GM19239 (cell line): Measurements from ENCODE around the gene MAN1C1.

Experiments
- DNase-seq: peaks from one replicate; pipeline ENCODE4 v3.0.0; 2011; ENCODE audit warnings: low spot score; ENCODE audit not compliant: insufficient read length
- FAIRE-seq: peaks from 2 replicates; lab custom pipeline; 2011; peaks lifted over from hg19 to GRCh38; lab: Jason Lieb, UNC

The MAN1C1 gene

DNA sequence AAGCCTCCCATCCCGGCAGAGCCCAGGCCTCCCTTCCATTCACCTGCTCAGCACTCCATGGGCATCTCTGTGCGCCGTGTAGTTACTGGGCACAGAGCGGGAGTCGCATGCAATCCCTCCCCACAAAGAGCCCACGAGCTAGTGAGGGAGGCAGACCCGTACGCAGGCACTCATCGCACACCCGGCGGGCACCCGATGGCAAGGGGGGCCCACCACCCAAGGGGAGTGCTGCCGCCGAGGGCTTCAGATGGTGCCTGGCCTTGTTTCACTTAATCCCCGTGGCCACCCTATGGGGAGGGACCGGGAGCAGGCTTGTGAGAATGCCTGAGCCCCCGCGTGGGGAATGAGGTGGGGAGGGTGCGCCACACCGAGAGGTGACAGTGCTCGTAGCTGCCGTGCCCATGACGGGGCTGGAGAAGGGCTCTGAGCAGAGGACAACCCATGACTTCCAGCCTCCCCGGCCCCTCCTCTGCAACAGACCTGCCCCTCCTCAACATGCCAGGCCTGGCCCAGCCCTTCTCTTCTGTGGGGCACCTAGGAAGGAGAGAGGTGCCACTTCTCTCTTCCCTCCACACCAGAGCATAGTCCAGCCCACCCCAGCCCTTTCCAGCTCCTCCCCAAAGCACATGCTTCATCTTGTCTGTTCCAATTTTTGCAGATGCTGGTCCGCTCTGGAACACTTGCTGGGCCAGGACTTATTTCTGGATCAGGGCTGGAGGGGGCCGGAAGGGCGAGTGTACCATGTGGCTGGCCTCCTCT lies 153.2 kb downstream of the MAN1C1 start:
- FAIRE-seq: no peak
- no peak for DNase-seq

DNA sequence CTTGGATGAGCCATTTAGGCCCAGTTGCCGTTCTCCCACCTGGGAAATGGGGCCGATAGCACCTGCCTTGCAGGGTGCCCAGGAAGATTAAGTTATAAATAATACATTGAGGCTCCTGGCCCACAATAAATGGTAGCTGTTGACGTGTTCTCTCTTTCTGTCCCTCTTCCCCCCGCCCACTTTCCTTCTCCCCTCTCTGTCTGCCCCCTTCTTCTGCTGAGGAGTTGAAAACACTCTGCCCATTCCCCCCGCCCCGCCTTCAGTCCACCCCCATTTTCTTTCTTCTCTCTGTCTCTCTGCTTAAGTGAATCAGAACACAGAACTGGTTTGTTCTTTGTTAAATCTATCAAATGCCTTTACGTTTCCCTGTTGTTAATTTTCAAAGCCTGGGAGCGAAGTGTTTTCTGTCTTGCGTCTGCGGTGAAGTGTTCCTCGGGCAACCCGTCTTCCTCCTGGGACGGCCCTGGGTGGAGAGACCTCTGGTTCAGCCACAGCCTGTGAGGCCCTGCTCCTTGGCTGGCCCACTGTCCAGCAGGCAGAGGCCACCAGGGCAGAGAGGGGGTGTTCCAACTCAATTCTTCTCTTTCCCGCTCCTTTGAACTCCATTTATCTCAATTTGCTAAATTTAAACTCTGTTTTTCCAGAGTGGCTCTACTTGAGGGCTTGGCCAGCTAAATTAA lies 154.1 kb downstream of the MAN1C1 start:
- DNase-seq (no peak), FAIRE-seq (no peak)

DNA sequence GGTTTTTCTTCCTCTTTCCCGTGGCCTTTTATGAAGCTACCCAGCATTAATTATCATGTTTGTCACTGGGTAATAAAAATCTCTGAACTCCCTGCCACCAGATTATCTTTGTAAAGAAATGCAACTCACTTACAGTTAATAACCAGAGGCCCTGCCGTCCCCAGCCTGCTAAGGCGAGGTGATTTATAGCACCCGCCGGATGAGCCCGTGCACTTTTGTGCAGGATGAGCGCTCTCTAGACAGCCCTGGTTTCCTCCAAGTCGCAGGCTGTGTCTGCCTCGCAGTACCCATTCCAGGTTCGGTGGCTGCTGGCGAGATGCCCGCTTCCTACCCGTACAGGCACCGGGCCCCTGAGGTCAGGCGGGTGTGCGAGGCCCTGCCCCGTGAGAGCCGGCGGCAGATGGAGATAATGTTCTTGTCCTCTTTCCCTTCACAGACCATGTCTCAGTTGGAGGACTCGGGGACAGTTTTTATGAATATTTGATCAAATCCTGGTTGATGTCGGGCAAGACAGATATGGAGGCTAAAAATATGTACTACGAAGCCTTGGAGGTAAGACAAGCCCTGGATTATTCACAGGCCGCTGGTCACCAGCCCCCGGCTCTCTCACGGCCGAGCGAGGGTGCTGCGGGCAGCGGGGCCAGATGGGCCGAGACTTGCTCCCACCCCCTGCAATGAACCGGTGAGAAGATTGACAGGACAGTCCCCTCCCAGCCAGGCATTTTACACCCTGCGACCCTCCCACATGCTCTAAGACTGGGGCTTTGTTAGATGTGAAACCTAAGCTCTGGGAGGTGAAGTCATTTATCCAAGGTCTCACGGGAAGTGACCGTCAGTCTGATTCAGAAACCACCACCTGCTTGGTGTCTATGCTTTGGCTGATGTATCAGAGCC lies 154.9 kb downstream of the MAN1C1 start:
- DNase-seq (no peak), FAIRE-seq (no peak)

DNA sequence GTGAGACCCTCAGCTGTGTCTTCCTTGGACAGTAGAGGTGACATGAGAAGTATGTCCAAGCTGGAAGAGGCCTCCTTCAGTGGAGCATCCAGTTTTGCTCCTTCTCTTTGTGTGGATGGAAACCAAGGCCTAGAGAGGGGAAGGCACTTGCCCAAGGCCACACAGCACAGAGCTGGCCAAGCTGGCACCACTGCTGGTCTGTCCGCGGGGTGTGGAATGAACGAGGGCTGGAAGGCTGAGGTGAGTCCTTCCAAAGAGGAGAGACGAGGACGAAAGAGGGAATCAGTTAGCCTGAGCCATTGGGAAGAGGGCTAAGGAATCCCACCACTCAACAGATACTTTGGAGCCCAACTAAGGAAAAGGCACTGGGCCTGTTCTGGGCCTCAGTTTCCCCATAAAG lies 155.6 kb downstream of the MAN1C1 start:
- FAIRE-seq (no peak), DNase-seq (no peak)

DNA sequence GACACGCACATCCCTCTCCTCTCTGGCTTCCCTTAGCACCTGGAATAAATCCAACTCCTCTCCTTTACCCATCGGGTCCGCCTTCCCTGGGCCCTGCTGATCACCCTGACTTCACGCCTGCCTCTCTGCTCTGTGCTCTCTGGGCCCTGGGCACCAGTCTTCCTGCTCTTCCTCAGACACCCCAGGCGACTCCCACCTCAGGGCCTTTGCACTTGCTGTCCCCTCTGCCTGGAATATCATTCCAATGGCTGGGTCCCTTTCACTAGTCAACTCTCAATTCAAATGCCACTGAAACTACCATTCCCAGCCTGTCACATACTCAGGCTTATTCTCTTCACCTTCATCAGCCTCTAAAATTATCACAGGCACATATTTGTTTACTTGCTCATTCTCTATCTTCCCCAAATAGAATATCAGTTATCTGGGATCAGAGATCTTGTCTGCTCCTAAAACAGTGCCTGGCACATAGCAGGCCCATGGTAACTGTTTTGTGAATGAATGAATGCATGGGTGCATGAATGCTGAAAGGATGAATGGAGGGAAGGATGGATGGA lies 156.2 kb downstream of the MAN1C1 start:
- DNase-seq (no peak), FAIRE-seq (no peak)

DNA sequence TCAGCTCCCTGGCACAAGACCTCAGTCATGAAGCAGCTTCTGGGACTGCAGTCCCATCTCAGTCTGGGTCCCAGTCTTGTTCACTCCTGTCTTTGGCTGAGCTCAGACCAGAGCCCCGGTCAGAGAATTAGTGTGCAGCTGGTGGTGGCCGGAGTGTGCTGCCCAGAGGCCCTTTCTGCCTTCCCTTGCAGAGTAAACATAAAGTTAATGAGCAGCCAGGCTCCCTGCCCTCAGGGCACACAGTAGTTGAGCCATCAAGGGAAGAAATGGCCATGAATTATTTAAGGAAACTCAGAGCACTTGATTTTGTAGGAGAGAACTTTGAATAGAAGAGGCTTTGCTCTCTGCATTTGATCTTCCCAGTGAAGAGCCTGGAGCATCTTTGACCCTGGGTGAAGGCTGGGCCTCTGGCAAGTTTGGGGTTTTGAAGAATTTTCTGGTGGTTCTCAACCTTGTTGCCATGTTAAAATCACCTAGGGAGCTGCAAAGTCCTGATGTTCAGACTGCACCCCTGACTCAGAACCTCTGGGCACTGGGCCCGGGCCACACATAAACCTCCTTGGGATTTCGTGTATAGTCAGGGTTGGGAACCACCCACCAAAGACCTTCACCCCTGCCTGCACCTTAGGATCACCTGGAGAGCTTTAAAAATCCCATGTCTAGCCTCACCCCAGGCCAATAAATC lies 157.0 kb downstream of the MAN1C1 start:
- DNase-seq (no peak), FAIRE-seq (no peak)

DNA sequence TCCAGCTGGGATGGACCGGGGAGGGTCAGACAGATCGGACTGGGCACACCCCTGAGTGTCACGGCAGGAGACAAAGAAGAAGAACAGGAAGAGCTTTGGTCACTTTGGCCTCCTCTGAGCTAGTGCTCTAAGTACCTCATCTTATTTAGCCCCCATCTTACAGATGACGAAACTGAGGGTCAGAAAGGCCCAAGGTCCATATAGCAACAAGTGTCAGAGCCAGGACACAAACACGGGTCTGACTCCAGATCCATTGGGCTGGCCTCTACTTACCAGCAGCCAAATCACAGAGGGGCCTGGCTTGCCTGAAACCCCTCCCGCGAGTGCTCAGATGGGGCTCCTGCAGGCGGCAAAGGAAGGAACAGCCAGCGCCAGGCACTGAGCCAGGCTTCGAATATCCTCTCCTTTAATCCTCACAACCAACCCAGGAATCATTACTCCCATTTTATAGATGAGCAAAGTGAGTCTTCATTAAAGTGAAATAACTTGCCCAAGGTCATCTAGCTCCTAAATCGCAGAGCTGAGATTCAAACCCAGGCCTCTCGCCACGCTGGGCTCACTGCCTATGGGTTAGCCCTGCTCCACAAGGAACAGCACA lies 157.7 kb downstream of the MAN1C1 start:
- DNase-seq (no peak), FAIRE-seq (no peak)

DNA sequence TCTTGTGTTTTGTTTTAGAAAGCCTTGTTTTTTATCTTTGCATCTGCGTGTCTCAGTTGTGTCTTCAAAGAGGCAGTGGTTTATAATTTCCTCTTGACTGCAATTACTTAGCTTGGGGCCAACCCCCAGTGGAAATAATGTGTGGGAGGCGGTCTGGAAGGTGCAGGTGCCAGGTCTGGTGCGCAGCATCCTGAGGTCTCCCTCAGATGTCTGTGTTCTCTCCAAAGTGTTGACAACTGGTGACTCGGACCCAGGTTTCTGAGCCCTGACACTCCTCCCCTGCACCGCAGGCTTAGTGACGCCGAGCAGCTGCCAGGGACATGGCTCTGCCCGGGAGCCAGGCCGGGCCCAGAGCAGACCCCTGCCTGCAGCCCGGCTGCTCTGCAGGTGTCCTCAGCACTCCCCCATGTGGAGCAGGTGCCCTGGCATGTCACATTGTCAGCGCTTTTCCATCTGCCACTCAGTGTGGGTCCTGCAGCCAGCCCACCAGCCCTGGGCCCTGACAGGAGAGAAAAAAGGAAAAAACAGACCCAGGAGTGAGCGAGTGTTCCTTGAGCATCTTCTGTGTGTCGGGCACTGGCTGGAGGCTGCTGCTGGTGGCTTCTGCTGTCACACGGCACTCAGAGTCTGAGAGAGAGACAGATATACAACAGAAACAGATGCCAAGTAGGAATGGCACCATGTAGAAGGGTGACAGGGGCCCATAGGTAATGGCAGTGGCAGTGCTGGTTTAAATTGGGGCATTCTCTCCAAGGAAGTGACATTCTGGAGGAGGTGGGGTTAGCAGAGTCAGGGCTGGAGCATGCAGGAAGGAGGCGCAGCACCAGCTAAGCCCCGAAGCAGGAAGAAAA lies 158.6 kb downstream of the MAN1C1 start:
- DNase-seq (no peak), FAIRE-seq (no peak)

DNA sequence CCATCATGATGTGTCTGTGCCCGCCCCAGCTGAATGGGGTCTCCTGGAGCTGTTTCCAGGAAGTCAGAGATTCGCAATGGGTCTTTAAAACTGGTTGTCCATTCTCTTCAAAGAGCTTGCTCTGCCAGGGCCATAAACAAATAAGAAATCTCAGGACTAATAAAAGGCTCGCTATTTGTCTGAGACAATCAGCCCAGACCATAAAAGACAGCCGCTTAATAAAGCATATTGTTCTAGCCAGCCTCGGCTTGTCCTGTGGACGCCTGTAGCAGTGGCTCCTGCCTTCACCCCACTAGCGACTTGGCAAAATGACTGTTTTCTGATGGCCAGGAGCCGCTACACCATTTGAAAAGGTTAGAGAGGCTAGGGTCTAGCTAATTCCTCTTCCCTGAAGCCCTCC lies 162.8 kb downstream of the MAN1C1 start:
- DNase-seq (no peak), FAIRE-seq (no peak)

DNA sequence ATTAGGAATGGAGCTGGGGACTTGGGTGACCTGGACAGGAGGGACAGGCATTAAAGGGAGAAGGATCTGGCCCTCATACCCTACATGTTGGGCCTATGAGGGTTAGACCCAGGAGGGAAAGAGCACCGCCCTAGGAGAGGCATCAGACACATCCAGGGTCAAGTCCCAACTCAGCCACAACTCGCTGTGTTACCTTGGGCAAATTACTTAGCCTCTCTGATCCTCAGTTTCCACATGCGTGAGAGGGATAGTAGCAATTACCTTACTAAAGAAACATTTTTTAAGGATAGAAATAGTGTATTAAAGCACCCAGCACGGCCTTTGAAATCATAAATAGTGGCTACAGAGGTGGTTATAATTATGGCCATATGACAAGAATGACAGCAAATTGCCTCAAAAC lies 163.3 kb downstream of the MAN1C1 start:
- FAIRE-seq: no peak

DNA sequence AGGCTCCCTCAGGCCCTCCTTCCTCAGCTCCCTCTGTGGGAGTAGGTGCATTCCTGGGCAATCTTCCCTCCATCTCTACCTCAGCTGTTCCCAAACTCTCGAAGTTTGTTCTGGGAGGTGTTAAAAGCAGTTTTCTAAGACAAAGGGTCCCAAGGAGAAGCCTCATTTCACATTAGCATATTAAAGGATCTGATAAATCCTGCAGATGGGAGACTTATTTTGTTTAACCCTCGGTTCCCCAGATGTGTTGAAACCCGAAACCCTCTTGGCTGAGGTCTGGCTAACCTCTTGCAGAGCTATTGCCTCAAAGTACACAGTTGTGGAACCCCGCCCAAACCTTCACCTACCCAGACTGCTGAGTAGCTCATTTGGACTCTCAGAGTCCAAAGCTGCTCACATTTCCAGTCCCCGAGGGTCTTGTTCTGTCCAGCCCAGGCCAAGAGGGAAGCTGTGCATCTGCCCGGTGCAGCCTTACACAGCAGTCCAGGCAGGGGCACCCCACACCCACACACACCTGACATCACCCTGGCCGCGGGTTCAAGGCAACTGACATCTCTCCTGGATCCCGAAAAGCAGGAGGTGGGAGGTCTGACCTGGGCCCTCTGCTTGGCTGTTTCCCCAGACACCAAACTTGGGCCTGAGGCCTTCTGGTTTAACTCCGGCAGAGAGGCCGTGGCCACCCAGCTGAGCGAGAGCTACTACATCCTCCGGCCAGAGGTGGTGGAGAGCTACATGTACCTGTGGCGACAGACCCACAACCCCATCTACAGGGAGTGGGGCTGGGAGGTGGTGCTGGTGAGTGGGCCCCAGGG lies 163.9 kb downstream of the MAN1C1 start:
- DNase-seq: no peak
- FAIRE-seq: no peak

More for the DNA sequence above, 163.3 kb downstream of the MAN1C1 start:
- DNase-seq: no peak

DNA sequence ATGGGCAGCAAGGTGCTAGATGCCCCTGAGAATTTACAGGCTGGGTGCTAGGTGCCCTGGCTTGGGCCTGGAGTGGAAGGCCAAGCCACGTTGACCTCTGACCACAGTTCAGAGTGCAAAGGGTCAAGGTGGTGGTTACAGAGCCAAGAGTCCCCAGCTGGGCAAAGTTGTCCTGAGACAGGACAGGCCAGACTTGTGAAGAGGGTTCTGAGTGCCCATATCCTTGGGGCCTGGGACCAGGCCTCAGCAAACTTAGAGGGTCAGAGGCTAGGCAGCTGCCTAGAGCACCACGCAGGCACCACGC lies 164.5 kb downstream of the MAN1C1 start:
- FAIRE-seq (no peak), DNase-seq (no peak)

DNA sequence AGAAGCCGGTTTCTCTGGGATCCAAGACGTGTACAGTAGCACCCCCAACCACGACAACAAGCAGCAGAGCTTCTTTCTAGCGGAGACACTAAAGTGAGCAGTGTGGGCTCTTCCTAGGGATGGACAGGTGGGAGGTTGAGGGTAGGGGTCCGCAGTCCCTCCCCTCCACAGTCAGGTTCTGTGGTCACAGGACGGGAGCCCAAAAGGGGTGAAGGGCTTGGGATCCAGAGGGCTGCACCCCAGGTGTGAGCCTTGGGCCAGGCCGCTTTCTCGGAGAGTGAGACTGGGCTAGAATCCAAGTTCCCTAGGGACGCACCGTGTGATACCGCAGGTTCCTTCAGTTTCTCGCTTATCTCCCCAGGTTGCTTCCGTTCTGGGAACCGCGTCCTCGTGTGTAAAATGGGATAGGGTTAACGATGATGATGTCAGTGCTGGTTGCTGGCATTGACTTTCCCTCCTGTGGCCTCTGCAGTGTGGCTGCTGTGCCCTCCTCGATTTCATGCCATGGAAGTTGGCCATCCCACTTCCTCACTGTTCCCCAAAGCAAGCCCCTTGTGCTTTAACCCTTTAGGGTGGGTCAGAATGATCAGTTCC lies 166.1 kb downstream of the MAN1C1 start:
- no peak for FAIRE-seq
- DNase-seq: no peak

DNA sequence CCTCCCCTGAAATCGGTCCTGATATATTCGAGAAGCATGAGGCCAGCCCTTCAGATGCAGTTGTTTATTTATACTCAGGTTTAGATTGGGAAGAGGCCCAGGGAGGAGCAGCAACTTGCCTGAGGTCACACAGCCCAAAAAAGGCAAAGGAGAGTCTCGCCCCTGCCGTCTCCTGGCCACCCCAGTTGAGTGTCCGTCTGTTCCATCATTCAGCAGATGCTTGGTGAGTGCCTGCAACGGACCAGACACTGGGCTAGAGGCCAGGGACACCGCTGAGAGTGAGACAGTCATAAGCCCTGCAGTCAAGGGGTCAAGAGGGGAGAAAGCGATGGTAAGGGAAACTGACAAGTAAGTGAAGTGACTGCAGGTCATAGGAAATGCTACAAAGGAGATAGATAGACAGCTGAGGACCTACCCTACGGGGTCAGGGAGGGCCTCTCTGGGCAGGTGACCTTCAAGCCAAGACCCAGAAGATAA lies 168.0 kb downstream of the MAN1C1 start:
- no peak for DNase-seq
- no peak for FAIRE-seq

DNA sequence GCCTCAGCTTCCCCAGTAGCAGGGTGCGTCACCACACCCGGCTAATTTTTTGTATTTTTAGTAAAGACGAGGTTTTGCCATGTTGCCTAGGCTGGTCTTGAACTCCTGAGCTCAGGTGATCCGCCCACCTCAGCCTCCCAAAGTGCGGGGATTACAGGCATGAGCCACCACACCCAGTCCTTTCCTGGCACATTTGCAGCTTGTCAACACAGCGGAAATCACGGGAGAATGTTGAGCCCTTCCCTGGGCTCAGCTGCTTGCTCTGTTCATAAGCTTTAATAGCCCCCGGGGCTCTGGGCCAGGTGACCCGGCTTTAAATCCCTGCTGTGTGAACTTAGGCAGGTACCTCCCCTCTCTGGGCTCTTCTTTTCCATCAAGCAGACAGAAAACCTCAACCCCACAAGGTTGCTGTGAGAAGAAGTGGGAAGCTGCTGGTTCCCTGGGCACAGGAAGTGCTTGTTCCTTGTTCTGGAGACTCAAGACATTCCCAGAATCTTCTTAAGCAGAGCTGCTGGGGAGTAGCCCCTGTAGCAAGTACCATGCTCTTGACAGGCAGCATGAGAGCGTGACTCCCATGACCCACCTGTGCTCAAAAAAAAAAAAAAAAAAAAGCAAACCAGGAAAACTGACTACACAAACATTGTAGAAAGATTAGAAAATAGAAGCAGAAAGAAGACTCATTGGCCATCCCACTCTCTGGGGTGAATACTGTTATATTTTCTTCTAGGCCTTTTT lies 168.9 kb downstream of the MAN1C1 start:
- no peak for FAIRE-seq

DNA sequence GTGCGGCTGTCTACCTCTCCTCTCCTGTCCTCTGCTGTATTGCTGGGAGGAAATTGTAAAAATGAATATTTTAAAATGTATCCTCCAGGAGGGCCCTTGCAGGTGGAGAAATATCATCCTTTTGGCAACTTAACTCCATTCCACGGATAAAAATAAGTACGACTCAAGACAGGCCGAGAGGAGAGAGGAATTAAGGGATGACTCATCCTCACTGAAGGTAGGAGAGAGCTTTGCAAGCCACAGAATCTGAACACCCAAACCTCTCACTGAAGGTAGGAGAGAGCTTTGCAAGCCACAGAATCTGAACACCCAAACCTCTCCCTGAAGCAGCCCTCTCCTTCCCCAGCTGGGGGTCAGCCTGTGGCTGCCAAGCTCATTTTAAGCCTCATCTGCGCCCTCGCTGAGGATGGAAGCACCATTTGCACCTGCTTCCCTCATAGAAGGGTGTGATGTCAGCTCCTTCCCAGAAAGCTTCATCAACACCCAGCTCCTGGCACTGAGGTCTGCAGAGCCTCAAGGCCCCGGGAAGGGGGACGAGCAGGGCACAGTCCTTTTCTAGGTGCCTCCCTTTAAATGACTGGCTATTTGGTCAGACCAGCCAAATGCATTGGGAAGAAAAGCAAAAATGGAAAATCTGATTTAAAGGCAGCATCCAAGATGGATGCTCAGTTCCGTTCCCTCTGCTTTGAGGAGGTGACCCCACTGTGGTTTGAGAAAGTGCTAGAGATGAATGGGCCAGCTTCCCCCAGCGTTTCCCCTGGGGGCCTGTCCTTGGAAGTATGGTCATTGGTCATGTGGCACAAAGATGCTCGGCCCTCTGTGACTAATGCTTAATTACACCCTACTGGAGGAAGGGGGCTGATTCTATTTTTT lies 170.5 kb downstream of the MAN1C1 start:
- no peak for FAIRE-seq
- no peak for DNase-seq

More for the DNA sequence above, 168.9 kb downstream of the MAN1C1 start:
- no peak for DNase-seq
